ENCODE measurements around the gene AREL1. TPM values are rescaled to one million over a fixed set of nuclear protein-coding genes. Genes with fewer than 3 reads are reported as not detected.

AREL1 gene
- total RNA-seq, 1 experiment from 2014 or later: 34.2 TPM

DNA sequence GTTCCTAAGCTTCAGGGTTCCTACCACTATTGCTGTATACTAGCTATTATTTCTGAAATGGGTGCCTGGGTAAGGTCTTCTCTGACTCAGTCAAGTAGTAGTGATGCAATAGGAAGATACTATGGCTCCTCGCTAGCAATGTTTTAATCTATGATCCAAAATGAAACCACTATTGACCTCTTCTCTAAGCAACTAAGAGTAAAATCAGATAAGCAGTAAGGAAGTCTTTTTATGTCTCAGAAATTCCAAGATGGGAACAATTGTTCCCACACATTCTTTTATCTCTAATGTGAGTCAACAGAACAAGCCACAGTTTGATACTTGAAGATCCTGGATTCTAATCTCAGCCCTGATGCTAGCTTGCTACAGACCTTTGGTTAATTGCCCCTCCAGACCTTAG, 45.1 kb downstream of the AREL1 start:
- H4K8ac ChIP-seq (replicated peaks; ENCODE audit: insufficient read length, low read depth, low read length): no peak overlapping the region
- no peak overlapping the region for H3K18ac ChIP-seq (ENCODE audit: insufficient read length, low read depth, low read length)
- H4K20me1 ChIP-seq (ENCODE audit: control insufficient read depth, insufficient read depth, insufficient read length): no peaks in the 10 kb centered on the region
- H3K9ac ChIP-seq (ENCODE audit: extremely low read depth, insufficient read length, low read length): no peak overlapping the region
- H2BK120ac ChIP-seq (ENCODE audit: low read depth, low read length, poor library complexity, severe bottlenecking): no peak overlapping the region
- H2AFZ ChIP-seq (ENCODE audit: low read length): no peak overlapping the region
- H2BK5ac ChIP-seq (ENCODE audit: insufficient read length, low read length): no peak overlapping the region
- no peaks in the 10 kb centered on the region for H3K27me3 ChIP-seq (ENCODE audit: insufficient read depth, low read length)
- Mint-ChIP-seq H3K27ac (no peak overlapping the region; a peak in 1 of 7 replicates), H3K4me3 (no peak overlapping the region), H3K36me3 (ENCODE audit: insufficient read depth in 1 of 3, low read depth in 3 of 3) (peaks cover 13 to 78% (median 61%) of the 10 kb centered on the region in 3 experiments; a peak in 6 of 7 replicates), H3K27me3 (ENCODE audit: low read depth) (no peaks in the 10 kb centered on the region), H3K9me3 (no peaks in the 10 kb centered on the region), H3K4me1 (no peaks in the 10 kb centered on the region)
- H3K9me3 ChIP-seq (ENCODE audit: control insufficient read depth, low read depth, low read length): no peaks in the 10 kb centered on the region
- H3K14ac ChIP-seq (ENCODE audit: insufficient read depth, low read length): no peak overlapping the region
- no peaks in the 10 kb centered on the region for H3K23me2 ChIP-seq (ENCODE audit: insufficient read length, low read depth, low read length, poor library complexity, severe bottlenecking)
- H3K23ac ChIP-seq (ENCODE audit: insufficient read length, low read depth, low read length): no peak overlapping the region
- no peak overlapping the region for H3K4me2 ChIP-seq (ENCODE audit: insufficient read depth, insufficient read length, low read length)
- TF ChIP-seq, protein P1, sequence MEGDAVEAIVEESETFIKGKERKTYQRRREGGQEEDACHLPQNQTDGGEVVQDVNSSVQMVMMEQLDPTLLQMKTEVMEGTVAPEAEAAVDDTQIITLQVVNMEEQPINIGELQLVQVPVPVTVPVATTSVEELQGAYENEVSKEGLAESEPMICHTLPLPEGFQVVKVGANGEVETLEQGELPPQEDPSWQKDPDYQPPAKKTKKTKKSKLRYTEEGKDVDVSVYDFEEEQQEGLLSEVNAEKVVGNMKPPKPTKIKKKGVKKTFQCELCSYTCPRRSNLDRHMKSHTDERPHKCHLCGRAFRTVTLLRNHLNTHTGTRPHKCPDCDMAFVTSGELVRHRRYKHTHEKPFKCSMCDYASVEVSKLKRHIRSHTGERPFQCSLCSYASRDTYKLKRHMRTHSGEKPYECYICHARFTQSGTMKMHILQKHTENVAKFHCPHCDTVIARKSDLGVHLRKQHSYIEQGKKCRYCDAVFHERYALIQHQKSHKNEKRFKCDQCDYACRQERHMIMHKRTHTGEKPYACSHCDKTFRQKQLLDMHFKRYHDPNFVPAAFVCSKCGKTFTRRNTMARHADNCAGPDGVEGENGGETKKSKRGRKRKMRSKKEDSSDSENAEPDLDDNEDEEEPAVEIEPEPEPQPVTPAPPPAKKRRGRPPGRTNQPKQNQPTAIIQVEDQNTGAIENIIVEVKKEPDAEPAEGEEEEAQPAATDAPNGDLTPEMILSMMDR (conservative IDR thresholded peaks at IDR 0.05): no peak
- no peak overlapping the region for H4K91ac ChIP-seq (ENCODE audit: insufficient read length, low read depth, low read length)
- H2BK12ac ChIP-seq (ENCODE audit: insufficient read length, low read depth, low read length): no peak overlapping the region
- no peaks in the 10 kb centered on the region for H3K79me1 ChIP-seq (ENCODE audit: insufficient read depth, low read depth, low read length, poor library complexity, severe bottlenecking)
- no peak overlapping the region for H3K4ac ChIP-seq (ENCODE audit: low read depth, low read length)
- H3K56ac ChIP-seq (ENCODE audit: insufficient read length, low read depth, low read length): no peak overlapping the region
- WGBS (ENCODE audit: extremely low coverage, insufficient read length, low lambda C conversion rate): no CpG with 5 or more reads among the region's 1 CpG
- no peak overlapping the region for H3T11ph ChIP-seq (ENCODE audit: low read length)
- H3K79me2 ChIP-seq (ENCODE audit: insufficient read depth, low read length): no peaks in the 10 kb centered on the region
- no peak overlapping the region for H4K5ac ChIP-seq (ENCODE audit: insufficient read length, low read depth, low read length)
- no peak for DNase-seq
- no peak overlapping the region for H2BK15ac ChIP-seq (ENCODE audit: low read depth, low read length)
- H2AK5ac ChIP-seq (ENCODE audit: insufficient read length, low read length): no peak overlapping the region
- H3K4me1 ChIP-seq (ENCODE audit: insufficient read depth, low read length): no peaks in the 10 kb centered on the region
- no peak overlapping the region for H2BK20ac ChIP-seq (ENCODE audit: low read depth, low read length, poor library complexity, severe bottlenecking)
- no peak overlapping the region for H3K27ac ChIP-seq (ENCODE audit: insufficient read length, low read depth, low read length)
